ENCODE results near the gene CDK14.

GRCh38 chr7:90977056-90977455 lies 380.9 kb downstream of the CDK14 start:
- TF ChIP-seq CTCF (conservative IDR thresholded peaks at IDR 0.05 in 1 of 2, IDR thresholded peaks at IDR 0.05 in 1 of 2; ENCODE audit: low read depth in 1 of 2, low read length in 2 of 2) = no peak
- TF ChIP-seq EZH2 (IDR thresholded peaks at IDR 0.05; ENCODE audit: low read length, missing control alignments) = no peak

Data from fibroblast of lung (primary cell).